ENCODE data around the gene STX2.

DNA sequence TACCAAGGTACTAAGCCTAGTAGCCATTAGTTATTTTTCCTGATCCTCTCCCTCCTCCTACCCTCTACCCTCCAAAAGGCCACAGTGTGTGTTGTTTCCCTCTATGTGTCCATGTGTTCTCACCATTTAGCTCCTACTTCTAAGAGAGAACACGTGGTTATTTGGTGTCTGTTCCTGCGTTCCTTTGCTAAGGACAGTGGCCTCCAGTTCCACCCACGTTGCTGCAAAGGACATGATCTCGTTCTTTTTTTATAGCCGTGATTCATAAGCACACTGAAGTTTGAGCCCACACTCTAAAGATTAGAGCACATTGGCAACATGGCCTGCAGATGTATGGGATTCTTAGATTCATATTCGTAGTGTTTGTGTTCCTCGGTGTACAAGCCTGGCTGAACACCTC, 8.1 kb upstream of the STX2 start:
- TF ChIP-seq, protein P1, sequence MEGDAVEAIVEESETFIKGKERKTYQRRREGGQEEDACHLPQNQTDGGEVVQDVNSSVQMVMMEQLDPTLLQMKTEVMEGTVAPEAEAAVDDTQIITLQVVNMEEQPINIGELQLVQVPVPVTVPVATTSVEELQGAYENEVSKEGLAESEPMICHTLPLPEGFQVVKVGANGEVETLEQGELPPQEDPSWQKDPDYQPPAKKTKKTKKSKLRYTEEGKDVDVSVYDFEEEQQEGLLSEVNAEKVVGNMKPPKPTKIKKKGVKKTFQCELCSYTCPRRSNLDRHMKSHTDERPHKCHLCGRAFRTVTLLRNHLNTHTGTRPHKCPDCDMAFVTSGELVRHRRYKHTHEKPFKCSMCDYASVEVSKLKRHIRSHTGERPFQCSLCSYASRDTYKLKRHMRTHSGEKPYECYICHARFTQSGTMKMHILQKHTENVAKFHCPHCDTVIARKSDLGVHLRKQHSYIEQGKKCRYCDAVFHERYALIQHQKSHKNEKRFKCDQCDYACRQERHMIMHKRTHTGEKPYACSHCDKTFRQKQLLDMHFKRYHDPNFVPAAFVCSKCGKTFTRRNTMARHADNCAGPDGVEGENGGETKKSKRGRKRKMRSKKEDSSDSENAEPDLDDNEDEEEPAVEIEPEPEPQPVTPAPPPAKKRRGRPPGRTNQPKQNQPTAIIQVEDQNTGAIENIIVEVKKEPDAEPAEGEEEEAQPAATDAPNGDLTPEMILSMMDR (IDR thresholded peaks at IDR 0.05; ENCODE audit: insufficient read depth, low read length, poor library complexity, severe bottlenecking), result no peak
- no peak for TF ChIP-seq EZH2phosphoT487 (conservative IDR thresholded peaks at IDR 0.05; ENCODE audit: low read length)

All from SU-DHL-6 (cell line).